HG03039 (cell line): ENCODE data around the gene KLC3.
"Not testable (repeated sequence)": the region's sequence is repeated elsewhere in the genome, so short reads cannot be mapped to it uniquely, and the experiment has no call there.

ENCODE experiments used
- ATAC-seq: cut with Tn5 transposase; IDR thresholded peaks from one replicate; pipeline ENCODE4 v1.9.1; 2021; ENCODE audit warnings: mild to moderate bottlenecking, moderate library complexity; ENCODE audit not compliant: unreplicated experiment

Gene KLC3

GRCh38 chr19:45314708-45315245, 25.8 kb upstream of the KLC3 start:
- no peak for ATAC-seq

GRCh38 chr19:45315304-45315703, 25.2 kb upstream of the KLC3 start:
- no peak for ATAC-seq

GRCh38 chr19:45320997-45321775, 19.4 kb upstream of the KLC3 start:
- ATAC-seq, result no peak

GRCh38 chr19:45321848-45322247, 18.7 kb upstream of the KLC3 start:
- no peak for ATAC-seq

- ATAC-seq, result no peak
Measured at GRCh38 chr19:45322311-45322710, 18.2 kb upstream of the KLC3 start.

- ATAC-seq, result no peak
Measured at GRCh38 chr19:45322744-45323281, 17.7 kb upstream of the KLC3 start, which contains the start of gene CKM. TSS of gene CKM (minus strand) at chr19:45322875. CDS start at chr19:45319713, 3,162 bp downstream.

- no peak for ATAC-seq
Measured at GRCh38 chr19:45323671-45324081, 16.9 kb upstream of the KLC3 start.

- no peak for ATAC-seq
Measured at GRCh38 chr19:45324349-45324907, 16.1 kb upstream of the KLC3 start.

GRCh38 chr19:45327404-45328143, 13.0 kb upstream of the KLC3 start:
- ATAC-seq, result no peak

GRCh38 chr19:45331411-45331810, 9.1 kb upstream of the KLC3 start:
- no peak for ATAC-seq

GRCh38 chr19:45333609-45334303, 6.8 kb upstream of the KLC3 start:
- no peak for ATAC-seq

GRCh38 chr19:45334881-45335280, 5.7 kb upstream of the KLC3 start:
- ATAC-seq, result not testable (repeated sequence)

- no peak for ATAC-seq
Measured at GRCh38 chr19:45336696-45337251, 3.8 kb upstream of the KLC3 start.

GRCh38 chr19:45339629-45340028, 921 bp upstream of the KLC3 start:
- no peak for ATAC-seq

GRCh38 chr19:45340899-45341453, 426 bp downstream of the KLC3 start:
- ATAC-seq, result no peak

GRCh38 chr19:45342911-45343310, 2.4 kb downstream of the KLC3 start:
- no peak for ATAC-seq

- no peak for ATAC-seq
Measured at GRCh38 chr19:45344621-45345505, 4.3 kb downstream of the KLC3 start.

- no peak for ATAC-seq
Measured at GRCh38 chr19:45345506-45345860, 4.9 kb downstream of the KLC3 start.

GRCh38 chr19:45346449-45346848, 5.9 kb downstream of the KLC3 start:
- ATAC-seq, result no peak
